ACHN (cell line): Measurements from ENCODE around the gene VPS26B.
"Not testable (repeated sequence)": the region's sequence is repeated elsewhere in the genome, so short reads cannot be mapped to it uniquely, and the experiment has no call there.

Experiments
- DNase-seq: peaks from one replicate; pipeline ENCODE4 v3.0.0-alpha.2; 2015
- in situ Hi-C: cut with HindIII; loops from 2 replicates; pipeline ENCODE4 v1.10.0; 2017; ENCODE audit warnings: low sequenced_read_pairs, low pct_ligation_motif_present, low pct_unique_long_range_greater_than_20kb

The VPS26B gene

DNA sequence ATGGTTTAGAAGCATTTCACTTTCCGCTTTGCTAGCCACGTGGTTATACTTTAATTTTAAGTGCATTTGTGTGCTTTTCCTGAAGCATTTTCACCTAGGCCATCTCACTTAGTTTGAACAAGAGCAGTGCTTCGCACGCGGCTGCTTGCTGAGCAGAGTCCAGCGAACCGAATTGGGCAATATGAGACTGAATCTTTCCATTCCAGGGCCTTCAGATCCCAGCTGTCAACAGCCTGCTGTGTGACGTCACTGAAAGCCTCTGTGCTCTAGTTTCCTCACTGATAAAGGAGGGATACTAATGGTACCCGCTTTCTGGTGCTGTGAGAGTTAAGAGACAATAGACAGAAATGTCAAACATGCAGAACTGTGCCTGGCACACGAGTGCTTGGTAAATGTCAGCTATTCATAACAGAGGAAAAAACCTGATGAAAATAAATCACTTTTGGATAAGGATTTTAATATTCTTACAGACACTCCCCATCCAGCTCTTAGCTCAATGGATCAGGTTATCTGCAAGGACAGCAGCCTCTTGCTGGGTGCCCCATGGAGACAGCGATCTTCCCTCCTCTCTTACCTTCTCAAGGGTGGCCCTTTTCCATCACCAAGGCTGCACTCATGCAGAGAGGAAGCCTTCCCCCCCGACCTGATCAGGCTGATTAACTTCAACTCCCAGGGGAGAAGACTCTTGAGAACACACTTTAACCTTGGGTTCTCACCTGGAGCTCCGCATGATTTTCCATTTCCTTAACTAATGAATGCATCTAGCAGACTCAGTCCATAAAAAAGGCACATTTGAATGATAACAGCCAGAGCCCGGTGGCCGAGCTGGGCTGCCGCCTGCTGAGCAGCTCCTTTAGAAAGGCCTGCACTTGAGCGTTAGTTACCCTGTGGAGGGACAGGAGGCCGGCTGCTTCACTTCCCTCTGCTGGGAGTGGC is 48.2 kb downstream of the VPS26B start:
- in situ Hi-C loops = no loop called here
- no peak for DNase-seq

DNA sequence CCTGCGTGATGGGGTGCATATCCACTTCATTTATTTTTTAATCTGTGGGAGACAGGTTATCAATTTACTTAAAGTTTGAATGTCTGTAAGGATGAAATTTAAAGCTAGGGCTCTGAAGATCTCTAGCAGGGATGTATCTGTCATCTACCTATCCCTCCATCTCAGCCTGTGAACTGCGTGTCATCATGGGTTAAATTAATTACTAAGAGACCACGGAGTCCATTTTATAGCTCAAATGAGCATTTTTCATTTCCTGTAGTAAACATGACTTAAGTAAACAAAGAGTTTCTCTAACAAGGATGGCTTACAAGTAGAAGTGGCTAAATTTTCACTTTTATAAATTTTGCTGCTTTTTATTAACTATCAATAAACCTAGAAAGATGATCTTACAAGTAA is 48.8 kb downstream of the VPS26B start:
- in situ Hi-C loops = no loop called here
- no peak for DNase-seq

DNA sequence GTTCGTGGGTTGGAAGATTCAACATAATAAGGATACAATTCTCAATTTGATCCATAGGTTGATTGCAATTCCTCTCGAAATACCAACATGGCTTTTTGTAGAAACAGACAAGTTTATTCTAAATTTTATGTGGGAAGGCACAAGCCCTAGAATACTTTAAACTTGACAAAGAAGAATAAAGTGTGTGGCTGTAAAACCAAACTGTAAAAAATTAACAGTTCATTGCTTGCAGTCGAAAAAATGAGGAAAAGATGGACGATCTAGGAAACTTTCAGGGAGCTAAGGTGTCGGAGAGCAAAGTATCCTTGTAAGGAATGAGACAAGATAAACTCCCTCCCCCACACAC is 50.7 kb downstream of the VPS26B start:
- no peak for DNase-seq
- in situ Hi-C loops = no loop called here

DNA sequence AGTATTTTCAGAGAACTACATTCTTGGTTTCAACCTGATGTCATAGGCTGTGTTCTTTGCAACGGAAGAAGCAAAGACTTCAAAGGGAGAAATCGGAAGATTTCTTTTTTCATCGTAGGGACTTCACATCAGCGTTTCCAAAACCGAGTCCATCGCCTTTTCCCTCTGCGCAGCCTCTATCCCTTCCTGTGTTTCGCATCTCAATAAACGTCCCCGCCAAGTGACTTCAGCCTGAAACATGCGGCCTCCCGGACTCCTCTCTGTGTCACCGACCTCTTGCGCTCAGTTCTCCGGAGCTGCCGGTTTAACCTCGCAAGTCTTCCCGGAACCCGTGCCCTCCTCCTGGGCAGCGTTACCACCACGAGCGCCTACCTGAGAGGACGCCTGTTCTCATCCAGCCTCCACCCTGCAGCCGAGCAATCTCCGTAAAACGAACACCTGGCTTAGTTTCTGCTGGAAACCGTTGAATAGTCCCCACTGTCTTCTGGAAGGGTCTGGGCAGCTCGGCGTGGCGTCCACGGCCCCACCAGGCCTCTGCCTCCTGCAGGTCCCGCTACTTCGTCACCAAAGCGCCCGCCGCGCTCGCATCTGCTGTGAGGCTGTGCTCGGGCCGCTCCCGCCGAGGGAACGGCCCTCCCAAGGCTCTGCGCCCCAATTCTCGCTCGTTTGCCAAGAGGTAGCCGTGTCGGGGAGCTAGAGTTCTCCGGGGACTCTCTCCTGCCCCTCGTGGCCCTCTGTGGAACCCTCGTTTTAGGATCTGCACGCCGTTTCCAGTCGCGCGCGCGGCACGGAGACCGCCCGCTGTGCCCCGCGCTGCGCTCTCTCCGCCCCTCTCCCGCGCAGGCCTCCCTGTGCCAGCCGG is 51.3 kb downstream of the VPS26B start, which contains the start of gene GLB1L3:
Gene GLB1L3 (plus strand): TSS at position 846 of the 862 bp plus-strand sequence. CDS start 362 bp downstream, outside the sequence.
- DNase-seq = peak; percentile 11

DNA sequence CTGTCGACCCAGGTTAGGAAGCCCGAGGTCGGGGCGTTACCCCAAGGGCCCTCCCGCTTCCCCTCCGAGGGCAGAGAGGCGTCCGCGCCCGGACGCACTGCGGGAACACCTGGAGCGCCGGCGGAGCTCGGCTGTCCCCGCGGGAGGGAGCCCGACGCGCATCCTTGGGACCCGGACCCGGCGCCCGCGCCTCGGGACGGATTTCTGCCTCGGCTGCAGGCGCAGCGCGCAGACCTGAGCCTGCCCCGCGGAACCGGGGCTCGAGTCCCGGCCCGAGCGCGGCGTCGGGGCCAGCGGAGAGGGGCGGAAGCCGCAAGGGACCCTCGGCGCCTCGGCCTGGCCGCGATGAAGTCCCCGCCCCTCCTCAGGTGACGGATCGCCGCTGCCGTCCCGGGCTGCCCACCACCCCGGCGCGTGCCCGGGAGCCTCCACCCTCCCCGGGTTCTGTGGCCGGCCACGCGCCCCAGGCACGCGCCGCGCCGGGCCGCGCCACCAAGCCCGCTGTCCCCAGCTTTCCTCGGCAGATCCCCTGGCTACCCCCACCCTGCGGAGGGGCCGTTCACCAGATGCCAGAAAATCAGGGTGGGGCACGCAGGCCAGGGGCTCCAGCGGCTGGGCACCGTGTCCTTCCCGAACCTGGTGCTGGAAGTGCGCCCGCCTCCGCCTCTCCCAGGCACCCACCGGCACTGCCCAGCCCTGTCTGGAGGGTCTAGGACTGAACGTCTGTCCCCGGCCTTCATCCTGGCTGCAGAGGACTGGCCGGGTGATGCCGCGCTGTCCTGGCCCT is 52.1 kb downstream of the VPS26B start:
- DNase-seq = no peak

More for the DNA sequence above, 51.3 kb downstream of the VPS26B start, which contains the start of gene GLB1L3:
- in situ Hi-C loops = no loop called here

DNA sequence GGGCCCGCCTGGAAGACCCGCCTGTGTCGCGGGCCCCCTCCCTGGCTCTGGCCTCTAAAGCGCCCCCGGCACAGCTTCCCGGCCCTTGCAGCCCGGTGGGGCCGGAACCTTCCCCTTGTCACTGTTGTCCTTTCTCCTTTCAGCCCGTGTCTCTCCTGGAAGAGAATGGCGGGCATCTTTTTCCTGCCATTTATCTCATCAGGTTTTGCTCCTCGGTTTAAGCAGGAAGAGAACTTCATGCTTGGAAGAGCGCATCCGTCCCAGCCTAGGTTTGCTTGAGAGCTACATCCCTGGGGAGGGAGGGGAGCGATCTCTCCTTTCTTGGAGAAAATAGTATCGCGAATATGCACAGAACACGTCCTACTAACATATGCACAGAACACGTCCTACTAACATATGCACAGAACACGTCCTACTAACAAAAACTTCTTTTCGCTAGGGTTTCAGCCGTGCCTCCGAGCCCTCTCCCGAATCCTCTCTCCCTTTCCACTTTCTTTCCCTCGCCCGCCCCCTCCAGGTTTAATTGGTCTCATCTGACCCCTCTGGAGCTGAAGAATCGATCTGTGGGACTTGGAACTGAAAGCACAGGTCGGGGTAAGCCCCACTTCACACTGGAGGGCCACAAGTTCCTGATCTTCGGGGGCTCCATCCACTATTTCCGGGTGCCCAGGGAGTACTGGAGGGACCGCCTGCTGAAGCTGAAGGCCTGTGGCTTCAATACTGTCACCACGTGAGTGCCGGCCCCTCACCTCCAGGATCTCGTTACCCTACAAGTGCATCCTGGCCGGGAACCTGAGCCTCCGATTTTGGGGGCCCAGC is 52.9 kb downstream of the VPS26B start:
- in situ Hi-C loops = no loop called here
- DNase-seq = no peak

More for the DNA sequence above, 52.1 kb downstream of the VPS26B start:
- in situ Hi-C loops = no loop called here

DNA sequence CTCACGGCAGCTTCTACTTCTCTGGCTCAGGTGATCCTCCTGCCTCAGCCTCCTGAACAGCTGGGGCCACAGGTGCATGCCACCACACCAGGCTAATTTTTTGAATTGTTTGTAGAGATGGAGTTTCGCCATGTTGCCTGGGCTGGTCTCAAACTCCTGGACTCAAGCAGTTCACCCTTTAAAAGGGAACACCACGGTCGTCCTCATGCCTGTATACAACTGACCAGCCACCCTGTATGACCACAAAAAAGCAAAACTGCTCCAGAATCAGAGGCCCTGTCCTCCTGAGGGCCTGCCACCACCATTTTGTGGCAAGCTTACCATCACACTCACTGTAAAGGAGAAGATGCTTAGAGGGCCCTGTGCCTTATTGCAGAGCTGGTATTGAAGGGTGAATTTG is 53.9 kb downstream of the VPS26B start:
- in situ Hi-C loops = no loop called here
- DNase-seq = no peak

DNA sequence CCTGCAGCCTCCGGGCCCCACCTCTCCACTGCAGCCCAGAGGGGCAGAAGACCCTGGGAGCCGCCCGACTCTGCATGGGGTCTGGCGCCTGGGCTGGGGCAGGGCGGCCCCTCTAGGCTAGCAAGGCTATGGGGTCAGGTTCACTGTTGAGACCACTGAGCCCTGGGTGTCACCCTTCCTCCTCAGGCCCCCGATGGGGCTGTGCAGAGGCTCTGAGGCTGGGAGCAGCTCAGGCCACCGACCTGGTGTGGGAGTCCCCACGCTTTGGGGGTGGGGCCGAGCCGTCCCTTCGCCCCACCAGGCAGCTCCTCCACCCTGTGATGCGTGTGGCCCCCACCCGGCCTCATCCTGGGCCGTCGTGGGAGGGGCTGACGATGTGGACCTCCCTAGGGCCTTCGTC is 57.2 kb downstream of the VPS26B start:
- DNase-seq, in situ Hi-C loops: not testable (repeated sequence)

DNA sequence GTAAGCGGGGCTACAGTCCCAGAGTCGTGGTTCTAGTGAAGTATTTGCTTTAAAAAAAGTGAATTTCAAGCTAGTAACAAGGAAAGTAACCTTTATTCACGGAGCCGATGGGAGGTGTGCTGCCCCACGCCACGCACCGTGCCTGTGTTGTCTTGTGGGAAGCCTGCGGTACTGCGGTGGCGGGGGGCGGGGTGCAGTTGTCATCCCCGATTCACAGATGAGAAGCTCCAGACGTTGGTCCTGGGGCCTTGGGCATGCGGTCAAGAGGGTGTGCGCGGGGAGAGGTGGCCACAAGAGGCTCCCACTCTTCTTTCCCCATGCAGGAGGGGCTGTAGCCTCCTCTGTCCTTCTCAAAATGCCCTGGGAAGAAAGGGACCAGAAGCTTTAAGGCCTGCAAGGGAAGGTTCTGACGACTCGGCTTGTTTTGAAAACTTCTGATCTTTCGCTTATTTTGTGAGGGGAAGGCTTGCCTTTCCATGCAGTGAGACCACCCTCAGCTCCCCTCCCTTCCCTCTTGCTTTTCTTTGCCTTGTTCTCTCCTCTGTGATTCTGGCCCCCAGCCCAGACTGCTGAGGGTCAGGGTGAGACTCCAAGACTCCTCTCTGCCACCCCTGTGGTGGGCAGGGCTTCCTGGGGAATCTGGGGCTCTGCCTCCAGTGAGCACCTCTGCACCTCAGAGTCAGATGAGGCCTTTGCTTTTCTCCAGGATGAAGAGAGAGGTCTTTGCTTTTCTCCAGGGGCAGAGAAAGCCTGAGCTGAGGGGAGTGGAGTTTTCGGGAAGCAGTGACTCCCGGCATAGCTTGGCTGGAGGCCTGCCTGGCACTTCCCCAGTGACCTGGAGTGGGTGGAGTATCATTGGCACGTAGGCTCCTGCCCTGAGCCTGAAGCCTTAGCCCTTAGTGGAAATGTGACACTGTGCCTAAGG is 57.9 kb downstream of the VPS26B start:
- in situ Hi-C loops = no loop called here
- DNase-seq = no peak

DNA sequence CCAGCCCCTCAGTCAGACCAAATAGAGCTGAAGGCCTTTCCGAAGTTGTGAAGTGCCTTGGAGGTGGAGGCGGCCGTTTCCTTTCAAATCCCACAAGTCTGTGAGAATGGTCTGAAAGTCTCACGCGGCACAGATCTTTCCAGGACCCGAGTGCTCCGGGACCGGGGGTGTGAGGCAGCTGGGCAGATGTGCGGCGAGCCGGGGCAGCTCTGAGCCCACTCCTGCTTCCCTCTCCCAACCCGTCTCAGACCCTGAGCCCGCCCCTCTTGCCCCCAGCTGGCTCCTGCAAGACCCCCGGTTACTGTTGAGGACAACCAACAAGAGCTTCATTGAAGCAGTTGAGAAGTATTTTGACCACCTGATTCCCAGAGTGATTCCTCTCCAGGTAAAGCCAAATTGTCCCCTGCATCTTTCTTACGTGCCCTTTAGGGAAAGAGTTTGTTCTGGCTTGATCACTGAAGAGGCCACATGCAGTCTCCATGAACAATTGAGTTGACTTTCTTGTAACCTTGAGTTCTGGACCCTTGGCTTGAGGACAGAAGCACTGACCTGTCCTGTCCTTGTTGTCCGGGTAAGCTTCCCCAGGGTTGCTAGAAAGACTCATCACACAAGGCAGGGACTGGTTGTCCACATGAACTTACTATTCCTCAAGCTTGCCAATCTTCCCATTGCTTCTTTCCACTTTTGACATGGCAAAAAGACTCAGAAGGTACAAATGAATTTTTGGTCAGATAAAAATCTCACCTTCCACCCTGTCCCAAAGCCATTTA is 59.2 kb downstream of the VPS26B start:
- in situ Hi-C loops = no loop called here
- DNase-seq = no peak

DNA sequence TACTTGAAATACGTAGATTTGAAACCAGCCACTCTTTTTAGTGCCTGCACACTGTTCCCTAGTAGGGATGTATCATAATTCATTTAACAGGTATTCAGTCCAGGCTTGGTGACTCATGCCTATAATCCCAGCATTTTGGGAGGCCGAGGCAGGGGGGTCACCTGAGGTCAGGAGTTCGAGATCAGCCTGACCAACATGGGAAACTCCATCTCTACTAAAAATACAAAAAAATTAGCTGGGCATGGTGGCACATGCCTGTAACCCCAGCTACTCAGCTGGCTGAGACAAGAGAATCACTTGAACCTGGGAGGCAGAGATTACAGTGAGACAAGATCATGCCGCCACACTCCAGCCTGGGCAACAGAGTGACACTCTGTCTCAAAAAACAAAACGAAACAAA is 59.9 kb downstream of the VPS26B start:
- in situ Hi-C loops, DNase-seq: not testable (repeated sequence)

DNA sequence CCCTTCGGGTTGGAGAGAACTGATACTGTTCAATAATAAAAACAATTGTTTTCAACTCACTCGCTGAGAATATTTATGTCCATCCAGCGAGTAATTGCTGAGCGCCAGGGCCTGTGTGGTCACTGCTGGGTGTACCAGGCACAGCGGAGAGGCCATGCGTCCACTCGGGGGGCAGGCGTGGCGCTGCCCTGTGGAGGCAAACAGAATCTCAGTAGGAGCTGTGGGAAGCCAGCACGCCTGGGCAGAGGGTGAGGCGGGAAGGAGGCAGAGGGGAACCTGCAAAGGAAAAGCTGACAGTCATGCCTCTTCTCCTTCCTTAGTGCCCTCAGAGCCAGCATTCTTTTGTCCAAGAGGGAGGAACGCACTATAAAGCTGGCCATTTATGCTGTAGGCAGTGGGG is 63.1 kb downstream of the VPS26B start:
- DNase-seq = no peak
- in situ Hi-C loops = no loop called here

DNA sequence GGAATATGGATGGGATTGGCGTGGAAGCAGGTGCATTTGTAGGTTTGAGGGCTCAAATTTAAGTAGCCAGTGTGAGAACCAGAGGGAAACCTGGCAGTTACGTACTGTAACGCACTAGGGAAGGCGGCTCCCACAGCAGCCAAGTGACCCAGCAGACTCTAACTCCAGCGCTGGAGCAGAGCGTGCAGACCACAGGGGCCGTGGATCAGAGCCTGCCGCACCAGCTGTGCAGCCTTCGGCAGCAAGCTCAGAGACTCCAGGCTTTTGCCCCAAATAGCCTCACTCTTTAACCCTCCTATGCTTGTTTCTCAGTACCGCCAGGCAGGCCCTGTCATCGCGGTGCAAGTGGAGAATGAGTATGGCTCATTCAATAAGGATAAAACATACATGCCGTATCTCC is 64.0 kb downstream of the VPS26B start:
- in situ Hi-C loops = no loop called here

DNA sequence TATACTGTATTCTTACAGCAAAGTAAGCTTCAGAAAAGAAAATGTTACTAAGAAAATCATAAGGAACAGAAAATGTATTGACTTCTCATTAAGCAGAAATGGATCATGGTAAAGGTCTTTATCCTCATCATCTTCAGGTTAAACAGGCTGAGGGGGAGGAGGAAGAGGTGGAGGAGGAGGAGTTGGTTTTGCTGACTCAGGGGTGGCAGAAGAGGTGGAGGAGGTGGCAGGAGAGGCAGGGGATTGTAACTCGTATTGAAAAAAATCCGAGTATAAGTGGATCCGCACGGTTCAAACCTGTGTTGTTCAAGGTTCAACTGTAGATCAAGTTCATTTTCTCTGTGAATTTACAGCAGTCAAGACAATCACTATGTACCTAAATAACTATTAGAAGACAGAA is 64.7 kb downstream of the VPS26B start:
- DNase-seq = no peak
- in situ Hi-C loops = no loop called here

More for the DNA sequence above, 64.0 kb downstream of the VPS26B start:
- DNase-seq = no peak

DNA sequence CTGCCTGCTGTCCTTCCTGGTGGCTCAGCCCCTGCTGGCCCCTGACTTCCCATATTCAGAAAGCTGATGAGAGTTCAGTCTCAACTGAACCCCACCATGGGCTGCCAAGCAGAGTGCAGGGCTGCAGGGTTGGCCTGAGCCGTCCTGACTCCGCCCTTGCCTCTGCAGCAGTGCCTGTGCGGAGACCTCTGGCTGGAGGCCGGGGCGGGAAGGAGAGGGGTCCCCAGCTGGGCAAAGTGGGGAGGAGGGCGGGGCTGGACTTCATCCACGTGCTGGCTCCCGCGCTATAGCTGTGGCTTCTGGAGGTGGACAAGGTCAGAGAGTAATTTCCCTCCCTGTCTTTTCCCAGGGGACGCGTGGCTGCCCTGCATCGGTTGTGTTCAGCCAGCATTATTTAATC is 65.3 kb downstream of the VPS26B start:
- in situ Hi-C loops = no loop called here
- no peak for DNase-seq

DNA sequence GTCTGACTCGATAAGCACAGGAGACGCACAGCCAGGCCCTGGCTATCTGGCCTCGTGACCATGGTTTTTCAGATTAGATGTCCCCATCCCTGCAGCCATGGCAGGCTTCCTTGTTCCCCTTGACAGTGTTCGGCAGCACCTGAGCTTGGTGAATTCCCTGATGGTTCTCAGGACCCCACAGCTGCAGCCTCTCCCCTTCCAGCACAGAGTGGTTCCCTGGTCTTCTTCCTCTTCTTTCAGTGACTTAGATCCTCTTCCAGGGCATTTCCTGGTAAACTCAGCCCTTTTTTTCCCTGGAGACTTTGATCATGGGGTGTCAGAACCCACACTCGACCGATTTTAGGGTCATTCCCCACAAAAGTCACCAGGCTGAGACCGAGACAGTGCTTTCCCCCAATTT is 66.2 kb downstream of the VPS26B start:
- in situ Hi-C loops = no loop called here

More for the DNA sequence above, 66.2 kb downstream of the VPS26B start:
- DNase-seq = no peak
